HCT116 (cell line): ENCODE data around the gene RGS6. TPM values are rescaled to one million over a fixed set of nuclear protein-coding genes. Genes with fewer than 3 reads are reported as not detected.
A peak's percentile ranks its signal among the peaks of the same experiment; 100 is the strongest.

Source experiments
- ATAC-seq: fragments of 200-7000 bp; cut with Tn5 transposase; 2 replicates; pipeline ENCODE4 v1.9.1; 2020; ENCODE audit warnings: mild to moderate bottlenecking, moderate library complexity
- BruUV-seq: library from RNA; stranded (reverse); fragments of 400-500 nt; replicated peaks from 2 replicates; lab custom pipeline; 2021; lab: Mats Ljungman, UMichigan
- CTCF ChIA-PET: fragments of 300-600 bp; sonication (Branson Sonifier 250); formaldehyde crosslinking; loops from one replicate; lab custom pipeline; 2021; ENCODE audit warnings: antibody characterized with exemption; lab: Charles Lee
- POLR2A ChIA-PET: fragments of 300-600, 350-600 bp; sonication (Branson Sonifier 250); formaldehyde crosslinking; loops from one replicate; lab custom pipeline; 2021; ENCODE audit warnings: antibody characterized with exemption; lab: Charles Lee
- RAD21 ChIA-PET, 2 experiments: fragments of 300-600 bp; sonication (Branson Sonifier 250); formaldehyde crosslinking; loops; one replicate each; lab custom pipeline; 2023; ENCODE audit warnings: low total read pairs in 2 of 2; ENCODE audit not compliant: uncharacterized antibody in 2 of 2, unreplicated experiment in 2 of 2, low non-redundant PET in 1 of 2; lab: Charles Lee
- DNase-seq: peaks from one replicate; pipeline ENCODE4 v3.0.0-alpha.2; 2010; ENCODE audit warnings: low read depth, low spot score
- H2AFZ ChIP-seq: fragments of 200-600 bp; shearing (Covaris generic), sonication (generic); 2 replicates; pipeline ENCODE4 v1.6.1; 2017; ENCODE audit warnings: low read depth, mixed run types, mixed read lengths, antibody characterized with exemption, low read length; ENCODE audit not compliant: poor library complexity, severe bottlenecking
- H3K27ac ChIP-seq: 2 replicates; pipeline ENCODE4 v1.5.1; 2012; ENCODE audit warnings: low read depth, low read length
- H3K27me3 ChIP-seq: fragments of 200-600 bp; sonication (generic); 2 replicates; pipeline ENCODE4 v1.6.1; 2016; ENCODE audit warnings: mixed run types, low read length, mixed read lengths; ENCODE audit not compliant: insufficient read depth
- H3K36me3 ChIP-seq, 2 experiments: fragments of 200-500 bp in 1 of 2; fragments of 200-600 bp in 1 of 2; sonication (Bioruptor generic) in 1 of 2; sonication (generic) in 1 of 2; 2 replicates each; pipeline versions ENCODE4 v1.5.1 to v1.6.1; 2014 to 2016; ENCODE audit warnings: low read length in 2 of 2, inconsistent platforms in 1 of 2, mixed read lengths in 1 of 2, mixed run types in 1 of 2; ENCODE audit not compliant: insufficient read depth in 2 of 2, control insufficient read depth in 1 of 2
- H3K4me1 ChIP-seq, 2 experiments: fragments of 200-600 bp in 1 of 2; sonication (generic) in 1 of 2; 2 replicates each; pipeline versions ENCODE4 v1.5.1 to v1.6.1; 2012 to 2017; ENCODE audit warnings: low read length in 2 of 2, inconsistent platforms in 1 of 2, mild to moderate bottlenecking in 1 of 2, mixed read lengths in 1 of 2, mixed run types in 1 of 2, moderate library complexity in 1 of 2; ENCODE audit not compliant: insufficient read depth in 2 of 2, control insufficient read depth in 1 of 2
- H3K4me2 ChIP-seq: fragments of 200-600 bp; sonication (generic); 2 replicates; pipeline ENCODE4 v1.6.1; 2017; ENCODE audit warnings: mixed run types, low read length, mixed read lengths
- H3K4me3 ChIP-seq, 2 experiments: fragments of 200-600 bp in 1 of 2; sonication (generic) in 1 of 2; replicated peaks in 1 of 2; 2 replicates each; pipeline ENCODE4 v1.5.1; 2011 to 2016; ENCODE audit warnings: low read length in 2 of 2, control low read depth in 1 of 2, low read depth in 1 of 2, mild to moderate bottlenecking in 1 of 2, mixed read lengths in 1 of 2, mixed run types in 1 of 2
- H3K79me2 ChIP-seq: fragments of 200-600 bp; sonication (generic); 2 replicates; pipeline ENCODE4 v1.6.1; 2017; ENCODE audit warnings: mild to moderate bottlenecking, mixed run types, low read length, moderate library complexity, mixed read lengths; ENCODE audit not compliant: insufficient read depth
- H3K9ac ChIP-seq: fragments of 200-600 bp; sonication (generic); 2 replicates; pipeline ENCODE4 v1.6.1; 2016; ENCODE audit warnings: low read length, mixed read lengths
- H3K9me2 ChIP-seq: fragments of 200-600 bp; sonication (generic), shearing (Covaris generic); 2 replicates; pipeline ENCODE4 v1.6.1; 2017; ENCODE audit warnings: mixed run types, mild to moderate bottlenecking, moderate library complexity; ENCODE audit not compliant: insufficient read depth
- H3K9me3 ChIP-seq, 2 experiments: fragments of 200-500 bp in 1 of 2; fragments of 200-600 bp in 1 of 2; sonication (Bioruptor generic) in 1 of 2; sonication (generic) in 1 of 2; 2 replicates each; pipeline ENCODE4 v1.6.1; 2014 to 2017; ENCODE audit warnings: low read length in 2 of 2, mixed read lengths in 2 of 2, inconsistent platforms in 1 of 2, low read depth in 1 of 2, mild to moderate bottlenecking in 1 of 2, mixed run types in 1 of 2, moderate library complexity in 1 of 2; ENCODE audit not compliant: control insufficient read depth in 1 of 2, insufficient read depth in 1 of 2
- H4K20me1 ChIP-seq: fragments of 200-600 bp; sonication (generic), shearing (Covaris generic); 2 replicates; pipeline ENCODE4 v1.6.1; 2017; ENCODE audit warnings: mixed run types, mild to moderate bottlenecking, moderate library complexity; ENCODE audit not compliant: insufficient read depth
- CBX3 ChIP-seq: IDR thresholded peaks from 2 replicates; pipeline ENCODE4 v1.6.1; 2012; ENCODE audit warnings: low read depth
- CTCF ChIP-seq, 3 experiments: fragments of 200-600 bp in 1 of 3; sonication (generic) in 1 of 3; IDR thresholded peaks in 2 of 3; conservative IDR thresholded peaks in 1 of 3; 2 replicates each; pipeline ENCODE4 v1.5.1; 2012 to 2017; ENCODE audit warnings: low read depth in 2 of 3, low read length in 2 of 3, antibody characterized with exemption in 1 of 3, borderline replicate concordance in 1 of 3, control low read depth in 1 of 3, mild to moderate bottlenecking in 1 of 3, mixed read lengths in 1 of 3, mixed run types in 1 of 3, moderate library complexity in 1 of 3; ENCODE audit not compliant: insufficient read depth in 1 of 3
- ELF1 ChIP-seq: IDR thresholded peaks from 2 replicates; pipeline ENCODE4 v1.6.1; 2012; ENCODE audit warnings: low read depth, borderline replicate concordance
- FOSL1 ChIP-seq: IDR thresholded peaks from 2 replicates; pipeline ENCODE4 v1.6.1; 2012; ENCODE audit warnings: low read depth
- JUND ChIP-seq: IDR thresholded peaks from 2 replicates; pipeline ENCODE4 v1.6.1; 2012
- ZBTB33 ChIP-seq: IDR thresholded peaks from 2 replicates; pipeline ENCODE4 v1.6.1; 2011; ENCODE audit warnings: mild to moderate bottlenecking, low read length, moderate library complexity; ENCODE audit not compliant: insufficient replicate concordance; ENCODE audit errors: extremely low read depth
- intact Hi-C: fragments of 100-400 bp; cut with micrococcal nuclease; formaldehyde crosslinking; loops from 2 replicates; pipeline ENCODE4 v1.10.0; 2022
- total RNA-seq: library from RNA; stranded (reverse); gene quantifications from one replicate; pipeline ENCODE4 v1.2.1, GENCODE V29; 2021; ENCODE audit not compliant: unreplicated experiment

Gene RGS6
- total RNA-seq, 1 experiment from 2014 or later, result 4.7 TPM

DNA sequence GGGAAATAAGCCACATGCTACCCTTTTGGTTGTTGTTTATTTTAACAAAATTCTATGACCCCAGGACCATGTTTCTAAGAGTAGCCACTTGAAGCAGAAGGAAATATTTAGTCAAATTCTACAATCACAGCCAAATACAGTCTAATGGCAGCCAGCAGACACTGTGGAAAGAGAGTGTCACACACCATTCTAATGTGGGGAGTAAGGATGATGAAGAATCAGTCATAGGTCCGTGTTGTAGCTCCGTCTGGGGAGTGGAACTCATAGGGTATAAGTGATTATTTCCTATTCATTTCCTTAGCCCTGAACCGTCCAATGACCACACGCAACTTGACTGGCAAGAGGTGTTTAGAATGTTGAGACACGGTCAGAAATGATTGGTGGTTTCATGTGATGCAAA lies 500.5 kb downstream of the RGS6 start:
- ATAC-seq (no peak), DNase-seq (no peak)
- Histone ChIP-seq H3K4me2 (no peak overlapping the region), H3K4me3 (no peak overlapping the region), H4K20me1 (no peaks in the 10 kb centered on the region), H3K27me3 (no peaks in the 10 kb centered on the region; the same call in 1 of the 2 replicates), H3K9me2 (no peaks in the 10 kb centered on the region), H3K9me3 (peaks cover 0 to 3% of the 10 kb centered on the region in 2 experiments; a peak in 1 of 4 replicates), H3K9ac (no peak overlapping the region), H3K36me3 (no peaks in the 10 kb centered on the region), H3K27ac (no peak overlapping the region), H3K4me1 (peaks cover 2 to 6% of the 10 kb centered on the region in 2 experiments; a peak in 2 of 4 replicates), H3K79me2 (no peaks in the 10 kb centered on the region), H2AFZ (no peak overlapping the region)
- no TSS peak for BruUV-seq
- ChIA-PET RAD21 (no interaction called here), CTCF (no interaction called here), POLR2A (no interaction called here)
- intact Hi-C loops, result no loop called here
- no peak for TF ChIP-seq ELF1
- TF ChIP-seq CBX3, result no peak
- no peak for TF ChIP-seq CTCF (IDR thresholded peaks at IDR 0.05 in 2 of 3, conservative IDR thresholded peaks at IDR 0.05 in 1 of 3; ENCODE audit: borderline replicate concordance in 1 of 3, insufficient read depth in 1 of 3, low read depth in 2 of 3, low read length in 2 of 3)

GRCh38 chr14:72433511-72433910 lies 501.3 kb downstream of the RGS6 start:
- H3K9me2 ChIP-seq, result no peaks in the 10 kb centered on the region
- no peak overlapping the region for H3K27ac ChIP-seq
- ChIA-PET RAD21 (no interaction called here), POLR2A (no interaction called here), CTCF (no interaction called here)
- no peak overlapping the region for H3K9ac ChIP-seq
- H3K36me3 ChIP-seq, result no peaks in the 10 kb centered on the region
- no peak overlapping the region for H2AFZ ChIP-seq
- no peaks in the 10 kb centered on the region; the same call in 1 of the 2 replicates for H3K27me3 ChIP-seq
- H3K4me3 ChIP-seq, result no peak overlapping the region
- ATAC-seq (peak; percentile 75), DNase-seq (no peak)
- intact Hi-C loops, result no loop called here
- H3K9me3 ChIP-seq, result no peaks in the 10 kb centered on the region
- H3K4me1 ChIP-seq, result peaks cover 2 to 6% of the 10 kb centered on the region in 2 experiments; a peak in 2 of 4 replicates
- TF ChIP-seq JUND (peak; percentile 34; the same call in 1 of the 2 replicates), FOSL1 (peak; percentile 30; the same call in 1 of the 2 replicates), ZBTB33 (no peak)
- BruUV-seq, result no TSS peak
- H3K4me2 ChIP-seq, result peak overlapping the region; percentile 7; the same call in 1 of the 2 replicates
- no peaks in the 10 kb centered on the region for H4K20me1 ChIP-seq
- H3K79me2 ChIP-seq, result no peaks in the 10 kb centered on the region
